MM.1S (cell line): ENCODE measurements around the gene GPATCH8.

Source experiments
- CTCF ChIP-seq: fragments of 300-600 bp; sonication (generic); IDR thresholded peaks from 2 replicates; pipeline ENCODE4 v1.5.1; 2016; ENCODE audit warnings: antibody characterized with exemption, low read length, mixed read lengths
- EZH2 ChIP-seq: fragments of 300-600 bp; sonication (generic); optimal IDR thresholded peaks from 2 replicates; pipeline ENCODE3; 2017; ENCODE audit warnings: low read depth, mild to moderate bottlenecking, antibody characterized with exemption, low read length, mixed read lengths
- EZH2phosphoT487 ChIP-seq: fragments of 300-600 bp; sonication (generic); IDR thresholded peaks from 2 replicates; pipeline ENCODE4 v1.6.1; 2018; ENCODE audit warnings: antibody characterized with exemption, low read length

- no peak for TF ChIP-seq EZH2phosphoT487
- peak; percentile 59 for TF ChIP-seq CTCF
- no peak for TF ChIP-seq EZH2
Observed at GRCh38 chr17:44400226-44400847, 102.9 kb downstream of the GPATCH8 start.
